LHCN-M2 (cell line): ENCODE data around the gene MORN1. TPM values are rescaled to one million over a fixed set of nuclear protein-coding genes. Genes with fewer than 3 reads are reported as not detected.

Experiments used
- DNase-seq: peaks from one replicate; pipeline ENCODE4 v3.0.0-alpha.2; 2012; ENCODE audit warnings: low read depth
- total RNA-seq: library from RNA; depleted of rRNA; stranded (reverse); fragments of >200 nt; gene quantifications from 2 replicates; pipeline ENCODE4 v1.2.3, GENCODE V29; 2014

The MORN1 gene
- total RNA-seq, 1 experiment from 2014 or later: 7.5 TPM

DNA sequence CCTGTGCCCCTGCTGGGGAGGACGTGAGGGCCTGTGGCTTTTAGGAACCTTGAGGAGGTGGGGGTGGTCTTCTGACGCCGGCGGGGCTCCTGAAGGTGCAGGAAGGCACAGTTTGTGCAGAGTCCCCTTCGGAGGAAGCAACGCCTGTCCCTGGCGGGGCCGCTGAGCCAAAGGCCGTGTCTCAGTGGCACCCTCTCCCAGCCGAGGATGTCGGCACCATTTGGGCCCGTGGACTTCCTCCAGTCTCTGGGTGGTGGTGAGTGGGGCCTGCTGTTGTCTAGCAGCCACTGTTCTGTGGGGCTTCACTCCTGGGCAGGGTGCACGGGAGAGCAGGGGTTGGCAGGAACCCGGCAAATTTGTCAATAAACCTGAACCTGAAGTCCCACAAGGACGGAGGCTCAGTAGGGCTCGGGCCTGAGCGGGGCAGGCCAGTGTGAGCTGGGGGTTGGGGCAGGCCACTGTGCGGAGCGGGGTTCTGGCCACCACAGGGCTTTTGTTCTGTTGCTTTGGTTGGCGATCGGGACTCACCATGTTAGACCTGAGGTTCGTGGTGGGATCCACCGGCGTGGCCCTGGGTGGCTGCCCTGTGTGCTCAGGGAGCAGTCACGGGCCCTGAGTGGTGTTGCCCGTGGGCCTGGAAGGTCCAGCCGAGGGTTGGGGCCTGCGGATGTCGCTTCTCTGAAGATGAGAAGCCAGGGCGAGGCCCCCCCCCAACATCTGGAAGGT, 98.5 kb downstream of the MORN1 start:
- DNase-seq: no peak

GRCh38 chr1:2291577-2291976, 99.8 kb downstream of the MORN1 start:
- no peak for DNase-seq

- peak; percentile 99 for DNase-seq
Measured at GRCh38 chr1:2290595-2291510, 100.5 kb downstream of the MORN1 start.

DNA sequence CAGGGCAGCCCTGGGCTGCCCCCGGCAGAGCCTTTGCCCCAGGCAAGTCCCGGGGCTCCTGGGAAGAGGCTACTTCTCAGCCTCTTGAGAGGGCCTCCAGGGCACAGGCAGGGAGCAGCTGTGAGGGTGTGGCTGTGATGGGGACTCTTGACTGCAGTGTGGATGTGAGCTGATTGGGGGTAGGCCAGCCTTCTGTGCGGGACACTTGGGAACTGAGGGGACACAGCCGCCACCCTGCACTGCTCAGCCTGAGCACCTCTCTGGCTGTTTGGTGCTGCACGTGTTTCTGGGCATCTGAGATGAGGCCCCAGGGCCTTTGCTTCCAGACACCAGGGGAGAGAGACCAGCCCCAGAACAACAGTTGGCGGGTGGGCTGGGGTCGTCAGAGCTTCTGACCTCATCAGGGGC, 101.2 kb downstream of the MORN1 start:
- DNase-seq: peak; percentile 49

DNA sequence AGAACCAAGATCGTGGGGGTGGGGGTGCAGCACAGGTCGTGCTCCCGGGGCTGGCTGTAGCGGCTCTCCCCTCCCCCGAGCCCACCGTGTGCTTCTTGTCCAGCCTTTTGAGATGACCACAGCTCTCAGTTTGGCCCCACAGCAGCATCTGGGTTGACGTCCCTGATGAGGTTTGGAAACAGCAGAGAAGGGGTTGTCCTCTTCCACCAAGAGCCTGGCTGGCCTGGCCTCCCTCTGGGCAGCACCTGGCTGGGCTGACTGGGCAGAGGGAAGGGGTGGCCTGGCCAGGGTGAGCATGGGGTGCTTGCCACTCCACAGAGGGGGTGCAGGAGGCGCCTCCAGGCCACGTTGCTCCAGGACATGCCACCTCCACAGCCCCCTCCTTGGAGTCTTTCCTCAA, 101.7 kb downstream of the MORN1 start:
- no peak for DNase-seq

- DNase-seq: no peak
Measured at GRCh38 chr1:2288816-2289536, 102.4 kb downstream of the MORN1 start.

- DNase-seq: no peak
Measured at GRCh38 chr1:2288311-2288710, 103.0 kb downstream of the MORN1 start.

GRCh38 chr1:2287649-2288048, 103.7 kb downstream of the MORN1 start:
- DNase-seq: no peak

DNA sequence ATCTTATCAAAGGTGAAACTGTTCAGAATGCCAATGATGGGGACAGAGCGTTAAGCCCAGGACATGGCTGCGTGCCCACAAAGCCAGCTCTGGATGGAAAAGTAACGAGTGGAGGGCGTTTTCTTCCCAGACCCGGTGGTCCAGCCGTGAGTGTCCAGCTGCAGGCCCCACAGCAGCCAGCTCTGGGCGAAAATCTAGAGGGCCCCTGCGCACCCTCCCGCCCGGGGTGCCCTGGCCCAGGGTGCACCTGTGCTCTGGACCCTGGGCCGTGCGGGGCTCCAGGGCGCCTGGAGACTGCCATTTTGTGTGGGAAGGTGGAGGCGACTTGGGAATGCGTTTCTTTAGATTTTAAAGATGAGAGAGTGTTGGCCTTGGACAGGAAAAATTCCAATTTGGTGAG, 104.4 kb downstream of the MORN1 start:
- DNase-seq: no peak

- no peak for DNase-seq
Measured at GRCh38 chr1:2284932-2285331, 106.4 kb downstream of the MORN1 start.

DNA sequence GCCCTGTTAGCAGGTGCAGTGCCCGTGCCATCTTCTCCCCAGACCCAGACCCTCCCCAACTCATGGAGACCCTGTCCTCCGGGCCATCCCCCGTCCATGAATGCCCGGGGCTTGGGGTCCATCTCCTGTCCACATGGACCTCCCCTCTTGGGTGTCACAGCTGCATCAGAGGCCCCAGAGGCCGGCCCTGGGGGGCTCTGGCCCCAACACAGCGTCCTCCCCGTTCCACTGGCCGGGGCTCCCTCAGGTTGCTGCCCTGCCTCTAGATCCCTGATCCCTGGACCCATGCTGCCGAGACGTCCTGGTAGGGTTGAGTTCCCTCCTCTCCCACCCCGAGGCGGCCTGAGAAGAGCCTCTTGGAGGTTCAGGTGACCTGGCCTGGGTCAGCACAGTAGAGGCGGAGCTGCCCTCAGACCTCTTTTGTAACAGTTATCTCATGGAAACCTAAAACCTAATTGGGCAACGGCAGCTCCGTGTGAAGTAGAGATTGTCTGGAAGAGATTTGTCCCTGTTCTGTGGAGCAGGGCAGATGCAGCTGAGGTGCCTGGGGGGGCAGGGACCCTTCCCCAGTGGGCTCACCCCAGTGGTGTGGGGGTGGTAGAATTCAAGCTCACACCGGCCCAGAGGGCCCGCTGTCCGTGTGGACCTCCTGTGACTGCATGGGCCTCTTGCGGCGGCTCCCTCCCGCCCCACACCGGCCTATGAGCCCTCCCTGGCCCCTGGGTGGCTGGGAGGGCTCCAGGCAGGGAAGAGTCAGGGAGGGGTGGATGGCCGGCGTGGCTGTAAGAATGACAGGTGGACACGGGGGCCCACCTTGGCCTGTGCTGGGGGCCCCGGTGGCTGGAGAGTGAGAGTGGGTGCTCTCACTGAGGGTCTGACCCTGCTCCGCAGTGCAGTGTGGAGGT, 107.1 kb downstream of the MORN1 start:
- no peak for DNase-seq

- DNase-seq: no peak
Measured at GRCh38 chr1:2283371-2283990, 107.9 kb downstream of the MORN1 start.

GRCh38 chr1:2282556-2283270, 108.6 kb downstream of the MORN1 start:
- no peak for DNase-seq

DNA sequence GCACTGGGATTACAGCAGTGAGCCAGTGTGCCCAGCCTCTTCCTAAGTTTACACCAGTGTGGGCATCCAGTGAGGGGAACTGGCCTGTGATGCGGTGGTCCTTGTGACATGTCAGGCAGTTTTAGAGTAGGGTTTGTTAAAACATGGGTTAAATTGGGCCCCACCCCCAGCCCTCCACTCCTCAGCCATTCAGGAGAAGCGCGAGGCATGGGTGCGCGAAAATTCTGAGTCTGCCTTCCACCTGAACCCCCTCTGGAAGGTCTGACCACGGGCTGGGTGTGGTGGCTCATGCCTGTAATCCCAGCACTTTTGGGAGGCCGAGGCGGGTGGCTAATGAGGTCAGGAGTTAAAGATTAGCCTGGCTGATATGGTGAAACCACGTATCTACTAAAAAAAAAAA, 111.5 kb downstream of the MORN1 start:
- no peak for DNase-seq

DNA sequence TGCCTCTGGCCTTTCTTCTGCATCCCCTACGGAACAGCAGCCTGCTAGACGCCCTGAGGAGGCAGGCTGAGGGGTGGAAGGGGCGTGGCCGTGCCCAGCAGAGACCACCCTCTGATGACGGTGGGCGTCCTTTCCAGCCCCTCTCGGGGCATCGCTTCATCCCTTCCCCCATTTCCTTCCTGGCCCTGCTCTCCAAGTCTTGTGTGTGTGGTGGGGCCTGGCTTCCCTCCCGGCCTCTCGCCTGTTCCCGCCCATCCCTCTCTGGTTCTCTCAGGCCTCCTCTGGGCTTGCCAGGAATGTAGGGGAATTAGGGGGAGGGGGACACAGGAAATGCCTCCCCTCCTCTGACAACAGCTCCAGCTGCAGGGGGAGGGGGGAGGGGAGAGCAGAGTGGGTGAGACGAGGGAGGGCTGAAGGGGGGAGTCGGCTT, 112.1 kb downstream of the MORN1 start:
- peak; percentile 50 for DNase-seq

- no peak for DNase-seq
Measured at GRCh38 chr1:2278591-2279209, 112.7 kb downstream of the MORN1 start.

- DNase-seq: no peak
Measured at GRCh38 chr1:2277741-2278488, 113.4 kb downstream of the MORN1 start.

DNA sequence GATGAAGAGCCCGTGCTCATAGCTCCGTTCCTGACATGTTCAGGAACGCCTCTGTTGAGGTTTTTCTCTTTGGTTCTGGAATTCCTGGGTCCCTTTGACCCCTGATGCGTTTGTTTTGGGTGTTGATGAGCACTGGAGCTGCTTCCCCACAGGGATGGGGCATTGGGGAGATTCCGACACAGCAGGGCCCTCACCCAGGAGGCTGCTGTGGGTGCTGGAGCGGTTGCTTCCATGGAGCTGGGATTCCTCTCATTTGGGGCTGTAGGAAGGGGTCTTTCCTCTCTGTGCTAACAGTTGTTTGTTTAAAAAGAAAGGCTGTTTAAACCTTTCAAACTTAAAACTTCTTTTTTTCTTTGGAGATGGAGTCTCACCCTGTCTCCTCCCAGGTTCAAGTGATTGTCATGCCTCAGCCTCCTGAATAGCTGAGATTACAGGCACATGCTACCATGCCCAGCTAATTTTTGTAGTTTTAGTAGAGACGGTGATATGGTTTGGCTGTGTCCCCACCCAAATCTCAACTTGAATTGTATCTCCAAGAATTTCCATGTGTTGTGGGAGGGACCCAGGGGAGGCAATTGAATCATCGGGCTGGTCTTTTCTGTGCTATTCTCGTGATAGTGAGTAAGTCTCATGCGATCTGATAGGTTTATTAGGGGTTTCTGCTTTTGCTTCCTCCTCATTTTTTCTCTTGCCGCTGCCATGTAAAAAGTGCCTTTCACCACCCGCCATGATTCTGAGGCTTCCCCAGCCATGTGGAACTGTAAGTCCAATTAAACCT, 114.4 kb downstream of the MORN1 start:
- peak; percentile 63 for DNase-seq
